ENCODE results near the gene GALNT10. TPM values are rescaled to one million over a fixed set of nuclear protein-coding genes. Genes with fewer than 3 reads are reported as not detected.

Gene GALNT10
- polyA plus RNA-seq, 1 of the 3 experiments (the other 2 are of a cell fraction), result 56.3 TPM

DNA sequence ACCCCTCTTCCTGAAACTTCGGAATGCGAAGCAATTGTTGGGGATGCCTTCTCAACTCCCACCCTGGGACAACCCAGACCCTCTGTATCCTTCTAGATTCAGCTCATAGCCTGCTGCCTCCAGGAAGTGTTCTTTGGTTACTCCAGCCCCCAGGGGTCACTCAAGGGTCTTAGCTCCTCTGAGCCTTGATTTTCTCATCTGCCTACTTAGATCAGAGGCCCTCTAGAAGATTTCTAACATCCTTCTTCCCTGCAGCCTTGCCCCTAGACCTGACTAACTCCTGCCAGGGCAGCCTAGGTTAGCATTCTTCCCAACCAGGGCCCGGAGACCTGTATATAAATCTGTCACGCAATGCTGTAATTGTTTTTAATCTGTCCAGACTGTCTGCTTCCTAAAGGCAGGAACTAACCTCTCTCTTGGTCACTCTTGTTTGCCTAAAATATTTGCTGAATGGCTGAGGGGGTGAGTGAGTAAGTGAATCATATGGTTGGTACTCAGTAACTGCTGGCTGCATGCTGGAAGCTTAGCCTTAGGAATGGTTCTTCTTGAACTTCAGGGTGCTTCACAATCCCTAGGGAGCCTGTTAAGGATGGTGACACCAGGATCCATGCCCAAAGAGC is 8.2 kb downstream of the GALNT10 start (continued):
- TF ChIP-seq CTCF (IDR thresholded peaks at IDR 0.05), result no peak
- TF ChIP-seq GATA2 (CRISPR knock-in tag; IDR thresholded peaks at IDR 0.05), result no peak
- TF ChIP-seq YY1 (IDR thresholded peaks at IDR 0.05; ENCODE audit: low read depth), result no peak
- peak; percentile 31; the same call in 1 of the 2 replicates for TF ChIP-seq JUND (IDR thresholded peaks at IDR 0.05)
- peak; percentile 57 for TF ChIP-seq PBX3 (IDR thresholded peaks at IDR 0.05)
- no peak for TF ChIP-seq NRF1 (IDR thresholded peaks at IDR 0.05; ENCODE audit: low read depth, low read length)
- TF ChIP-seq EP300 (IDR thresholded peaks at IDR 0.05; ENCODE audit: borderline replicate concordance in 1 of 2, low read depth in 1 of 2, low read length in 1 of 2), result no peak; a peak in 1 of 4 replicates
- TF ChIP-seq RFX5 (IDR thresholded peaks at IDR 0.05; ENCODE audit: low read length), result no peak
- TF ChIP-seq FOXJ3 (CRISPR knock-in tag; IDR thresholded peaks at IDR 0.05), result no peak
- TF ChIP-seq TCF12 (IDR thresholded peaks at IDR 0.05), result no peak

- WGBS (ENCODE audit: low lambda C conversion rate), result 76% methylated on average over 2 of the region's 4 CpGs
- peaks cover 100% of the 10 kb centered on the region for H3K79me2 ChIP-seq (ENCODE audit: insufficient read depth)
- peaks cover 19 to 27% of the 10 kb centered on the region in 2 experiments for H3K36me3 ChIP-seq (replicated peaks in 1 of 2; ENCODE audit: control insufficient read depth in 1 of 2, insufficient read depth in 2 of 2, low read length in 1 of 2)
- no peak overlapping the region for H3K9ac ChIP-seq
- H4K20me1 ChIP-seq (ENCODE audit: insufficient read depth), result peaks cover 20% of the 10 kb centered on the region
- peaks cover 16 to 34% of the 10 kb centered on the region in 2 experiments for H3K4me1 ChIP-seq (ENCODE audit: control insufficient read depth in 1 of 2, insufficient read depth in 2 of 2, low read depth in 1 of 2, low read length in 1 of 2)
- no peak overlapping the region for H3K4me2 ChIP-seq
- H3F3A ChIP-seq (replicated peaks; ENCODE audit: insufficient read depth), result peaks cover 10% of the 10 kb centered on the region
- TF ChIP-seq CTCF (IDR thresholded peaks at IDR 0.05) (no peak), RAD21 (IDR thresholded peaks at IDR 0.05; ENCODE audit: low read length) (no peak), GABPA (IDR thresholded peaks at IDR 0.05; ENCODE audit: low read depth) (no peak), TCF12 (IDR thresholded peaks at IDR 0.05) (no peak), NRF1 (IDR thresholded peaks at IDR 0.05; ENCODE audit: low read depth, low read length) (no peak), RCOR1 (IDR thresholded peaks at IDR 0.05; ENCODE audit: low read length) (no peak)
- TF ChIP-seq, protein P1, sequence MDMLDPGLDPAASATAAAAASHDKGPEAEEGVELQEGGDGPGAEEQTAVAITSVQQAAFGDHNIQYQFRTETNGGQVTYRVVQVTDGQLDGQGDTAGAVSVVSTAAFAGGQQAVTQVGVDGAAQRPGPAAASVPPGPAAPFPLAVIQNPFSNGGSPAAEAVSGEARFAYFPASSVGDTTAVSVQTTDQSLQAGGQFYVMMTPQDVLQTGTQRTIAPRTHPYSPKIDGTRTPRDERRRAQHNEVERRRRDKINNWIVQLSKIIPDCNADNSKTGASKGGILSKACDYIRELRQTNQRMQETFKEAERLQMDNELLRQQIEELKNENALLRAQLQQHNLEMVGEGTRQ (IDR thresholded peaks at IDR 0.05; ENCODE audit: borderline replicate concordance, low read depth, low read length), result no peak
- H2AFZ ChIP-seq (ENCODE audit: low read depth), result no peak overlapping the region
- no peaks in the 10 kb centered on the region for H3K27me3 ChIP-seq (ENCODE audit: insufficient read depth)
- no peaks in the 10 kb centered on the region for H3K9me2 ChIP-seq
- H3K9me3 ChIP-seq, result no peaks in the 10 kb centered on the region
- ChIA-PET POLR2A (no interaction called here), CTCF (interaction anchor here (1.1 to 3.7 kb wide), 5 partner anchors 9 to 224 kb away, joined by 5 to 30 read pairs (median 9); partner anchors contain the start of gene GALNT10)
- H3K4me3 ChIP-seq (ENCODE audit: low read depth in 2 of 2, low read length in 1 of 2), result no peak overlapping the region
- DNase-seq, result no peak
- H3K27ac ChIP-seq (ENCODE audit: low read depth in 2 of 2, low read length in 1 of 2), result peak overlapping the region in 1 of 2 experiments; percentile 53; a peak in 2 of 4 replicates
These were observed 8.7 kb downstream of the GALNT10 start for GRCh38 chr5:154199263-154199662.
